Measurements from ENCODE around the gene ABTB2. TPM values are rescaled to one million over a fixed set of nuclear protein-coding genes. Genes with fewer than 3 reads are reported as not detected.

ABTB2 gene
- total RNA-seq, 4 donors from 2014 or later, result 5.0 to 44.1 (median 33.0) TPM

DNA sequence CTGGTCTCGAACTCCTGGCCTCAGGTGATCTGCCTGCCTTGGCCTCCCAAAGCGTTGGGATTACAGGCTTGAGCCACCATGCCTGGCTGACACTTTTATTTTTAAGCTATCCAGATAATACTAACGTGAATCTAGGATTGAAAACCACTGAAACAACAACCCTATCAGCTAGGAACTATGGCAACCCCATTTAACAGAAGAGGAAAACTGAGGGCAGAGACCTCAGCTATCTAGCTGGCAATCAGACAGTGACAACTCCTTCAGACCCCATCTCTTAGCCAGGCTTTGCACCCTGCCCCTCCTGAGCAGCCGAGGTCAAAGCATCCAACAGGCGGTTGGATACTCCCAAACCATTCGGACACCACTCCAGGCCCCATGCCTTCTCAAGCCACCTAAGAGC, 14.1 kb downstream of the ABTB2 start:
- Histone ChIP-seq H3K27ac (no peak overlapping the region), H3K36me3 (no peaks in the 10 kb centered on the region), H3K4me3 (no peak overlapping the region), H3K4me1 (peaks cover 0 to 27% (median 3%) of the 10 kb centered on the region in 4 donors), H3K27me3 (no peaks in the 10 kb centered on the region), H3K9me3 (no peaks in the 10 kb centered on the region)
- TF ChIP-seq, protein P1, sequence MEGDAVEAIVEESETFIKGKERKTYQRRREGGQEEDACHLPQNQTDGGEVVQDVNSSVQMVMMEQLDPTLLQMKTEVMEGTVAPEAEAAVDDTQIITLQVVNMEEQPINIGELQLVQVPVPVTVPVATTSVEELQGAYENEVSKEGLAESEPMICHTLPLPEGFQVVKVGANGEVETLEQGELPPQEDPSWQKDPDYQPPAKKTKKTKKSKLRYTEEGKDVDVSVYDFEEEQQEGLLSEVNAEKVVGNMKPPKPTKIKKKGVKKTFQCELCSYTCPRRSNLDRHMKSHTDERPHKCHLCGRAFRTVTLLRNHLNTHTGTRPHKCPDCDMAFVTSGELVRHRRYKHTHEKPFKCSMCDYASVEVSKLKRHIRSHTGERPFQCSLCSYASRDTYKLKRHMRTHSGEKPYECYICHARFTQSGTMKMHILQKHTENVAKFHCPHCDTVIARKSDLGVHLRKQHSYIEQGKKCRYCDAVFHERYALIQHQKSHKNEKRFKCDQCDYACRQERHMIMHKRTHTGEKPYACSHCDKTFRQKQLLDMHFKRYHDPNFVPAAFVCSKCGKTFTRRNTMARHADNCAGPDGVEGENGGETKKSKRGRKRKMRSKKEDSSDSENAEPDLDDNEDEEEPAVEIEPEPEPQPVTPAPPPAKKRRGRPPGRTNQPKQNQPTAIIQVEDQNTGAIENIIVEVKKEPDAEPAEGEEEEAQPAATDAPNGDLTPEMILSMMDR (IDR thresholded peaks at IDR 0.05), result no peak
- no peak for TF ChIP-seq POLR2A (IDR thresholded peaks at IDR 0.05)
- DNase-seq, result no peak

DNA sequence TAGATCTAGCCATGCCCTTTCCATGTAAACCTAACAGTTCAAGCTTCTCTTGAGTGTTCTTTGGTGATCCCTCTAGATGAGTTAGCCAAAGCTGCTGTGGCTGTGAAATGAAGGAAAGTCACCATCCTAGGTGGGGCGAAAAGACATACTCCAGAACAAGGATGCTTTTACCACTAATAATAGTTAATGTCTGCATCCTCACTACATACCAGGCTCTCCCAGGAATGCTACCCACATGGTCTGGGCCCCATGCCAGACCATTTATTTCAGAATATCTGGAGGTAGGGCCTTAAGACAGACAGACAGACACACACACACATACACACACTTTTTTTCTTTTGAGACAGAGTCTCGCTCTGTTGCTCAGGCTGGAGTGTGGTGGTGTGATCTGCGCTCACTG, 14.7 kb downstream of the ABTB2 start:
- Histone ChIP-seq H3K27ac (no peak overlapping the region), H3K4me3 (no peak overlapping the region), H3K36me3 (no peaks in the 10 kb centered on the region), H3K9me3 (no peaks in the 10 kb centered on the region), H3K27me3 (no peaks in the 10 kb centered on the region), H3K4me1 (peaks cover 0 to 27% (median 3%) of the 10 kb centered on the region in 4 donors)
- no peak for TF ChIP-seq POLR2A (IDR thresholded peaks at IDR 0.05)
- TF ChIP-seq, protein P1 (IDR thresholded peaks at IDR 0.05), result no peak
- DNase-seq, result no peak

DNA sequence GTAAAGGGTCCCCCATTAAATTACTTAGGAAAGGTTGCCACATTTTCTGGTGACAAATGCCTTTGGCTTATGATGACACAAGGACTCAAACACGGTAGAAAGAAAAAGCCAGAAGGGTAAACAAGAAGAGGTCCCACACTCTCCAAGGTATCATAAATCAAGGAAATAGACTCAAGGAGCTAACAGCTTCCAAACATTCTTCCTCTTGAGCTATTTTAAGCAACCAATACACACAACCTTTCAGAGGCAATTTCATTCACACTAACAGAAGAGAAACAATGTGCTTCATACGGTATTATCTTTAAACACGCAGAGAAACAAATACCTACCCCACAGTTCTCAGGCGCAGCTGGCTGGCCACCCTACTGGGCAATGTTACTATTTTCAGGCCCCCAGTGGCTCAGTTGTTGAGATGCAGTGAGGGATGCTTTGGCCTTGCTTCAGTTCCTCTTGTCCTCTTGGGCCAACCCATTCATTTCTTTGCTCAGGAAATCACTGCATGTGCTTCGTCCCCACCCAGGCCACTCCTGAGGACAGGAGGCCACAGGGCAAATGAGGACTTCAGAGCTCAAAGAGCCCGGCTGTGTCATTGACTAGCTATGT, 15.8 kb downstream of the ABTB2 start:
- Histone ChIP-seq H3K27me3 (no peaks in the 10 kb centered on the region), H3K4me1 (peaks cover 0 to 27% (median 3%) of the 10 kb centered on the region in 4 donors), H3K4me3 (no peak overlapping the region), H3K9me3 (no peaks in the 10 kb centered on the region), H3K36me3 (no peaks in the 10 kb centered on the region), H3K27ac (peak overlapping the region in 2 of 4 donors; percentile 53 to 55)
- TF ChIP-seq, protein P1 (IDR thresholded peaks at IDR 0.05), result peak in 1 of 6 experiments; percentile 2
- TF ChIP-seq POLR2A (IDR thresholded peaks at IDR 0.05), result no peak
- DNase-seq, result peak in 2 of 3 donors; percentile 74 to 83

DNA sequence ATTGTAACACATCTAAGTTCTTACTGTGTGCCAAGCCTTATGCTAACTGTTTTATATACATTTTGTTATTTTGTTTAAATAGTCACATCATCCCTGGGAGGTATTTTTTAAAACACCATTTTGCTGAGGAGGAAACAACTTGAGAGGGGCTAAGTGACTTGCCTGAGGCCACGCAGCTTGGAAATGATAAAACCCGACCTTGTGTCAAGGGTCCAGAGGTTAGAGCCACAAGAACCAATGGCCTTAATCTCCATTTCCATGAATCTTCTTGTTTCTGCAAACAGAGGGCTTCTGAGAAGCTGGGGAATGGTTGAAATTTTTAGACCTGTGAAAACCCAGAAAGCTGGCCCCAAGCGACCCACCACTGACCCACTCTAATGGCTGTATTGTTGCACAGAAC, 16.7 kb downstream of the ABTB2 start:
- H3K4me1 ChIP-seq, result peaks cover 0 to 19% (median 0%) of the 10 kb centered on the region in 4 donors
- TF ChIP-seq POLR2A (IDR thresholded peaks at IDR 0.05), result no peak
- TF ChIP-seq, protein P1 (IDR thresholded peaks at IDR 0.05), result no peak
- H3K9me3 ChIP-seq, result no peaks in the 10 kb centered on the region
- H3K4me3 ChIP-seq, result no peak overlapping the region
- H3K27ac ChIP-seq, result no peak overlapping the region
- no peak for DNase-seq
- no peaks in the 10 kb centered on the region for H3K27me3 ChIP-seq
- no peaks in the 10 kb centered on the region for H3K36me3 ChIP-seq

DNA sequence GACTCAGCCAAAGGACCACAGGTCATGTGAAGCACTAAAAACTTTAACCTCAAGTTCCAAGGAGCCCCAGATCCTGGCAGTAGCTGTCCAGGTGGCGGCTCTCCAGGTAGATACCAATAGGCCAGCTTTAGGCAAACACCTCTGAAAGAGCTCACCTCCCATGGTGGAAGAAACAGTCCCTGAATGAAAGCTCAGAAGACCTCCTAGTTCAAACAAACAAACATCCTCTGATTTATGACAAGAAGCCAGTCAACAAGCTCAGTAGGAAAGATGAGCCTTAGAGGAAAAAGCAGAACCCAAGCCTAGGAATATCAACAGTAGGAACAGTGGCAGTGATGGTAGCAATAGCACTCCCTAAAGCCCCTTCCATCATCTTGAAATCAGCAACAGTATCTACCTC, 17.2 kb downstream of the ABTB2 start:
- H3K27me3 ChIP-seq, result no peaks in the 10 kb centered on the region
- H3K27ac ChIP-seq, result no peak overlapping the region
- H3K9me3 ChIP-seq, result no peaks in the 10 kb centered on the region
- TF ChIP-seq, protein P1 (IDR thresholded peaks at IDR 0.05), result no peak
- TF ChIP-seq POLR2A (IDR thresholded peaks at IDR 0.05), result no peak
- no peak overlapping the region for H3K4me3 ChIP-seq
- peaks cover 0 to 14% (median 0%) of the 10 kb centered on the region in 4 donors for H3K4me1 ChIP-seq
- no peak for DNase-seq
- no peaks in the 10 kb centered on the region for H3K36me3 ChIP-seq

Data from Peyer's patch (tissue), 4 donors.